A673 (cell line): ENCODE data around the gene DNAH2. TPM values are rescaled to one million over a fixed set of nuclear protein-coding genes. Genes with fewer than 3 reads are reported as not detected.

Experiments
- BruUV-seq: library from RNA; stranded (reverse); fragments of 400-500 nt; replicated peaks from 2 replicates; lab custom pipeline; 2021; lab: Mats Ljungman, UMichigan
- CTCF ChIA-PET: fragments of 300-600 bp; sonication (Branson Sonifier 250); formaldehyde crosslinking; loops from one replicate; lab custom pipeline; 2022; ENCODE audit warnings: antibody characterized with exemption; lab: Charles Lee
- POLR2A ChIA-PET: fragments of 300-600 bp; sonication (Branson Sonifier 250); formaldehyde crosslinking; loops from one replicate; lab custom pipeline; 2022; ENCODE audit warnings: antibody characterized with exemption; ENCODE audit not compliant: low non-redundant PET; lab: Charles Lee
- DNase-seq: peaks from one replicate; pipeline ENCODE4 v3.0.0-alpha.2; 2015; ENCODE audit warnings: low spot score
- H3K27ac ChIP-seq: fragments of 200-600 bp; sonication (generic); 2 replicates; pipeline ENCODE4 v1.5.1; 2016; ENCODE audit warnings: mixed run types, low read depth, mild to moderate bottlenecking, mixed read lengths, antibody characterized with exemption, low read length; ENCODE audit not compliant: poor library complexity, severe bottlenecking
- H3K27me3 ChIP-seq: fragments of 200-600 bp; sonication (generic); replicated peaks from 2 replicates; pipeline ENCODE4 v1.6.1; 2017; ENCODE audit warnings: mixed run types, low read depth, mild to moderate bottlenecking, mixed read lengths, antibody characterized with exemption, low read length; ENCODE audit not compliant: insufficient read depth, poor library complexity
- H3K36me3 ChIP-seq: fragments of 200-600 bp; sonication (generic); 2 replicates; pipeline ENCODE4 v1.6.1; 2016; ENCODE audit warnings: mixed run types, mild to moderate bottlenecking, mixed read lengths, antibody characterized with exemption, low read length; ENCODE audit not compliant: insufficient read depth, poor library complexity, severe bottlenecking
- H3K4me1 ChIP-seq: fragments of 200-600 bp; sonication (generic); 2 replicates; pipeline ENCODE4 v1.6.1; 2017; ENCODE audit warnings: mixed run types, mild to moderate bottlenecking, mixed read lengths, antibody characterized with exemption, low read length; ENCODE audit not compliant: insufficient read depth, poor library complexity, severe bottlenecking
- H3K4me3 ChIP-seq: fragments of 200-600 bp; sonication (generic); 2 replicates; pipeline ENCODE4 v1.5.1; 2016; ENCODE audit warnings: low read depth, mixed run types, mild to moderate bottlenecking, mixed read lengths, low read length; ENCODE audit not compliant: poor library complexity, severe bottlenecking
- H3K9me3 ChIP-seq: fragments of 200-600 bp; sonication (generic); 2 replicates; pipeline ENCODE4 v1.6.1; 2016; ENCODE audit warnings: mixed run types, low read depth, mild to moderate bottlenecking, mixed read lengths, antibody characterized with exemption, low read length; ENCODE audit not compliant: poor library complexity, severe bottlenecking
- EZH2 ChIP-seq: fragments of 200-600 bp; sonication (generic); IDR thresholded peaks from 2 replicates; pipeline ENCODE4 v1.6.1; 2017; ENCODE audit warnings: borderline replicate concordance, low read depth, mild to moderate bottlenecking, mixed read lengths, antibody characterized with exemption, low read length; ENCODE audit not compliant: poor library complexity, severe bottlenecking
- intact Hi-C: fragments of 100-400 bp; cut with micrococcal nuclease; formaldehyde crosslinking; loops from one replicate; pipeline ENCODE4 v1.10.0; 2022; ENCODE audit not compliant: unreplicated experiment
- total RNA-seq: library from RNA; stranded (reverse); gene quantifications from 2 replicates; pipeline ENCODE4 v1.2.3, GENCODE V29; 2021
- TF ChIP-seq, protein P1 (sequence below): fragments of 300-800, 200-600 bp; sonication (generic); conservative IDR thresholded peaks from 2 replicates; pipeline ENCODE4 v1.5.1; 2017; ENCODE audit warnings: low read depth, mild to moderate bottlenecking, antibody characterized with exemption, low read length, moderate library complexity, mixed read lengths

The DNAH2 gene
- total RNA-seq, 1 experiment from 2014 or later: 0.15 TPM

DNA sequence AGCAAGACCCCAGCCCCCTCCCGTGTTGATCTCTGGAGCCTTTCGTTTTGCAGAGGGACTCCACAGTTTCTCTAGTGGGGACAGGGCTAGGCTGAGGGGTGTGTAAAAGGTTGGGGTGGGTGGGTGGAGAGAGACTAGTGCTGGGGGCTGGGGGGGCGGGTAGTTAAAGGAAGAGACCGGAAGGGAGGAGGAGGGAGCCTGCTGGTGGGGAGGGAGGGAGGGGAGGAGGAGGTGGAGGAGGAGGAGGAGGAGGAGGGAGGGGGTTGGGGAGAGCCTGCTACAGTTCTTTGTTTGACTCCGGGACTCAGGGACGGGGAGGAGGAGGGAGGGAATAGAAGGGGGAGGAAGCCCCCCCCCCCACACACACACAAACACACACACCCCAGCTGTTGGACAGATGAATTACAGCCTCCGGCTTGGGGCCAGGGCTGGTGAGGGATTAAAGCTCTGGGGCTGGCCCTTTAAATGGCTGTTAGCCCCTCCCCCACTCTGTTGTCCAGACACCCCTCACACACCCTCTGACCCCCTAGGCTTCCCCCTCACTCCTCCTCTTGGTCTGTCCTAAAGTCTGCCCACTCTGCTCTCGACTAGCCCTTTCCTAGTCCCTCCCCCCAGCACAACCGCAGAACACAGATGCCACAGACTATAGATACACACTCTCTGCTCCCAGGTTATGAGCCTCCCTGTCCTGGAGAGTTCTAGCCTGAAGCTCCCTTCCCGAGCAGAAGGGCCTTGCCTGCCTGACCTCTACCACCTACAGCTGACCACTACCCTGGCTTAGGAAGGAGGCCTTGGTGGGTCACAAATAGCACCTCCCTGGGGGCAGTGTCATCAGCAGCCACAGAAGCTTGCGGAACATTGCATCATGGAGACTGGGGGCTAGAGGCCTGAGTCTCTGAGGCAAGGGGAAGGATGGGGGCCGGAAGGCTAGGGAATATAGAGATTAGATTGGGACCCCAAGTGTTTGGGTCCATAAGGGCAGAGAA is 120.8 kb downstream of the DNAH2 start:
- DNase-seq: peak; percentile 82
- no peaks in the 10 kb centered on the region for H3K27me3 ChIP-seq
- H3K4me1 ChIP-seq: peaks cover 40% of the 10 kb centered on the region
- intact Hi-C loops: no loop called here
- BruUV-seq: TSS peak; percentile 20
- no peak for TF ChIP-seq EZH2
- TF ChIP-seq, protein P1, sequence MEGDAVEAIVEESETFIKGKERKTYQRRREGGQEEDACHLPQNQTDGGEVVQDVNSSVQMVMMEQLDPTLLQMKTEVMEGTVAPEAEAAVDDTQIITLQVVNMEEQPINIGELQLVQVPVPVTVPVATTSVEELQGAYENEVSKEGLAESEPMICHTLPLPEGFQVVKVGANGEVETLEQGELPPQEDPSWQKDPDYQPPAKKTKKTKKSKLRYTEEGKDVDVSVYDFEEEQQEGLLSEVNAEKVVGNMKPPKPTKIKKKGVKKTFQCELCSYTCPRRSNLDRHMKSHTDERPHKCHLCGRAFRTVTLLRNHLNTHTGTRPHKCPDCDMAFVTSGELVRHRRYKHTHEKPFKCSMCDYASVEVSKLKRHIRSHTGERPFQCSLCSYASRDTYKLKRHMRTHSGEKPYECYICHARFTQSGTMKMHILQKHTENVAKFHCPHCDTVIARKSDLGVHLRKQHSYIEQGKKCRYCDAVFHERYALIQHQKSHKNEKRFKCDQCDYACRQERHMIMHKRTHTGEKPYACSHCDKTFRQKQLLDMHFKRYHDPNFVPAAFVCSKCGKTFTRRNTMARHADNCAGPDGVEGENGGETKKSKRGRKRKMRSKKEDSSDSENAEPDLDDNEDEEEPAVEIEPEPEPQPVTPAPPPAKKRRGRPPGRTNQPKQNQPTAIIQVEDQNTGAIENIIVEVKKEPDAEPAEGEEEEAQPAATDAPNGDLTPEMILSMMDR: no peak
- H3K4me3 ChIP-seq: peak overlapping the region; percentile 75
- ChIA-PET CTCF (no interaction called here), POLR2A (no interaction called here)
- H3K36me3 ChIP-seq: peaks cover 2% of the 10 kb centered on the region
- H3K9me3 ChIP-seq: no peaks in the 10 kb centered on the region
- peak overlapping the region; percentile 97 for H3K27ac ChIP-seq

DNA sequence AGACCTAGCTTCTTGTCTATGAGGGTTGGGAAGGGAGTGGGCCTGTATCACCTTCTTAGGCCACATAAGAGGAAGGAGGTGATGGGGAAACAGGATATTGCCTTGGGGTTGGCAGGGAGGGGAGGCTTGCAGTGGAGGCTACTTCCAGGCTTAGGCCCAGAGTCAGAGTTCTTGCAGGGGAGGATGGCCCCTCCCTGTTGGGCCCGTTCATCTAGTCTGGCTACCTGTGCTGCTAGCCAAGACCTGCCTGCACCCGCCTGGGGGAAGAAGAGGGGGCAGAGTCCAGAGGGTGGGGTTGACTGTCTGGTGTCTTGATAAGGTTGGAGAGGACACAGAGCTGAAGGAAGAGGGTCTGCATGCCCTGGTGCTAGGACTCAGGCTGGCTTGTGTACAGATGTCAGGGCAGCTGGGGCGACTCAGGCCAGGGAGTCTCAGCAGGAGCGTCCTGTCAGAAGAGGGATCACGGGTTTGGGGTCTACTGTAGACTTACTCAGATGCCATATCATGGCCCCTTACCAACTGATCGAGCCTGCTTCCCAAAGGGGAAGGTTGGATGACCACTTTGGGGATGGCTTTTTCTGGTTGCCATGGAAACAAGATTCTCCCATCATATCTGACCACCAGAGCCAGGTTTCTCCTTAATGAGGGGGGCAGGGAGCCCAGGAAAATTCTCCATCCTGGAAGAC is 121.8 kb downstream of the DNAH2 start:
- Histone ChIP-seq H3K27ac (peak overlapping the region; percentile 97), H3K4me1 (peaks cover 38% of the 10 kb centered on the region), H3K9me3 (no peaks in the 10 kb centered on the region), H3K36me3 (peaks cover 2% of the 10 kb centered on the region), H3K27me3 (no peaks in the 10 kb centered on the region), H3K4me3 (peak overlapping the region; percentile 37)
- CTCF ChIA-PET: no interaction called here
- TF ChIP-seq EZH2: no peak
- TF ChIP-seq, protein P1: no peak
- POLR2A ChIA-PET: no interaction called here
- intact Hi-C loops: no loop called here
- DNase-seq: no peak
- no TSS peak for BruUV-seq

DNA sequence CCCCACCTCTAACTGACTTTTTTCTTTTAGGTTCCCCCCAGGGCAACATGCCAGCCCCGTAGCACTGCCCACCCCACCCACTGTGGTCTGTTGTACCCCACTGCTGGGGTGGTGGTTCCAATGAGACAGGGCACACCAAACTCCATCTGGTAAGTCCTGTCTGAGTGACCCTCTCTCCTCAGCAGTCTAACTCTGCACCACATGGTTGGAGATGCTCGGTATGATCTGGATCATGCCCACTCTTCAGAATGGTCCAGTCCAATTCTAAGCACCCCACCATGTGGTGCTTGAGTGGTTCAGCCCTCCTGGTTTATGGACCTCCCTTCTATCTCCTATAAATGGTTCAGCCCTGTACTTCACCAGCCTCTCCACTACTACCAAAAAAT is 122.3 kb downstream of the DNAH2 start:
- peak; percentile 80 for DNase-seq
- Histone ChIP-seq H3K4me1 (peaks cover 39% of the 10 kb centered on the region), H3K36me3 (peaks cover 3% of the 10 kb centered on the region), H3K27me3 (no peaks in the 10 kb centered on the region), H3K4me3 (no peak overlapping the region), H3K9me3 (no peaks in the 10 kb centered on the region), H3K27ac (peak overlapping the region; percentile 97)
- intact Hi-C loops: loop anchor here (5.0 kb wide), 1 partner anchor 382 kb away; no protein-coding TSS in a partner anchor
- BruUV-seq: no TSS peak
- TF ChIP-seq, protein P1: no peak
- TF ChIP-seq EZH2: no peak
- ChIA-PET POLR2A (no interaction called here), CTCF (no interaction called here)
